SKM-1 (cell line): ENCODE results near the gene MT2A.

Source experiments
- DNase-seq: peaks from one replicate; lab custom pipeline; 2025; ENCODE audit not compliant: unreplicated experiment; lab: John Stamatoyannopoulos, UW

Gene MT2A

DNA sequence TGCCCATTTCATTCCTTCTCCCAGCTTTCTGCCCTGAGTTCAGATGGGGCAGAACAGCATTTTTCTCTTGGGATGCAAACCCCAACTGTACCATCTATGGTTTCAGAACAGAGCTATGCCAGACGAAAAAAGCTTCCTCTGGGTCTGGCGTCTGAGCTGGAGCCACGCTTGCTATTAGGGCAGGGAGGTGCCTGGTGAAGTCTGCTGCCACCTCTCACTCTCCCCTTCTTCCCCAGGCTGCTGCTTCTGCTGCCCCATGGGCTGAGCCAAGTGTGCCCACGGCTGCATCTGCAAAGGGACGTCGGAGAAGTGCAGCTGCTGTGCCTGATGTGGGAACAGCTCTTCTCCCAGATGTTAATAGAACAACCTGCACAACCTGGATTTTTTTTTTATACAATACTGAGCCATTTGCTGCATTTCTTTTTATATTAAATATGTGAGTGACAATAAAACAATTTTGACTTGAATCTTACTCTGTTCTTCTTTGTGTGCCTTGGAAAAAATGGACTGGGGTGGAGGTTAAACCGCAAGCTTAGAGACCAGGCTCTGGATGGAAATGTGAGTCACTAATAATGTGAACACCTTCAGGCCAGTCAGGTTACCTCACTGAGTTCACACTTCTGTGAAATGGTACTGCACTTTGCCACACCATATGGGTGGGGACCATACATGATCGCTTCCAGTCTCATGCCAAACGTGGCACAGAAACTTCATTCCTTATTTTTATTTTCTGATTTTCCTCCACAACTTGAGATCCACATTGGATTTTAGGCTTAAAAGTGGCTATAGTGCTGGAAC lies 28.4 kb downstream of the MT2A start:
- no peak for DNase-seq

DNA sequence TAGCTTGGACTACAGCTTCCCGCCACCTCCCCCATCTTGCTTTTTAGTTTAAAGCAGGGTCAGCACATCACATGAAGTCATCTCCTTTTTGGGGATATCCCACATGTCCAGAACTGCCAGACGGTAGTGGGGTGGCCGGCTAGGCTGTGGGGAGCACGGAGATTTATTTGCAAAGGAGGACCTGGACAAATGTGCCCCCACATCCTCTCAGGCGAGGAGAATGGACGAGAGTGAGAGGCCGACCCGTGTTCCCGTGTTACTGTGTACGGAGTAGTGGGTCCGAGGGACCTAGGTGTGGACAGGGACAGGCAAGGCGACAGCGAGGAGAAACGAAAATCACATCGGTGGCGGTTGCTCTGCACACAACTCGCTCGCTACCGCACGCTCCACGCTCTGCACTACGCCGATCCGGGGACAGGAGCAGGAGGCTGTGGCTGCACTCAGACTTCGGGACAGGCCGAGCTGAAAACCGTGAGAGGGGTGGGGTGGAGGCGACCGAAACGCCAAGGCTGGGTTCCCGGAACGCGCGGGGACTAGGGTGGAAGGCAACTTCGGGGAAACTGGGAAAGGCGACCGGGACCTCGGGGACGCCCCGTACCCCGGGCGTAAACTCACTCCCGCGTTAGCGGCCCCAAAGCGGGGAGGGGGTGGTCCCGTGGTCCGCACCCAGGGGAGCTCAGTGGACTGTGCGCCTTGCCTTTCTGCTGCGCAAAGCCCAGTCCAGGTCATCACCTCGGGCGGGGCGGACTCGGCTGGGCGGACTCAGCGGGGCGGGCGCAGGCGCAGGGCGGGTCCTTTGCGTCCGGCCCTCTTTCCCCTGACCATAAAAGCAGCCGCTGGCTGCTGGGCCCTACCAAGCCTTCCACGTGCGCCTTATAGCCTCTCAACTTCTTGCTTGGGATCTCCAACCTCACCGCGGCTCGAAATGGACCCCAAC lies 29.7 kb downstream of the MT2A start, which contains the start of gene MT1A:
Gene MT1A (plus strand): TSS at position 853 of the 937 bp plus-strand sequence. CDS start 73 bp downstream, at position 926.
- no peak for DNase-seq

DNA sequence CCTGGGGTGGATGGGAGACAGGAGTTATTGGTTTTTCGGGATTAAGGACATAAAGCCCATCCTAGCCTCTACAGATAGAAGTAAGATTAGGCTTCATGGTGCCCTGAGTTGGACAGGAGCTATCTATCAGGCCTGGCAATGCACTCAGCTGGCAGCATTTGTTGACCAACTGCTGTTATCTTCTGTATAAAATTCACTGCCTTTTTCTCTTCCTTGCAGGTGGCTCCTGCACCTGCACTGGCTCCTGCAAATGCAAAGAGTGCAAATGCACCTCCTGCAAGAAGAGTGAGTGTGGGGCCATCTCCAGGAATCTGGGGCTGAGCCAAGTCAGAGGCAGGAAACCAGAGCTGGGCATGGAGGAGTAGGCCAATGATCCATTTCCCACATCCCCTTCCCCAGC lies 30.7 kb downstream of the MT2A start:
- no peak for DNase-seq

DNA sequence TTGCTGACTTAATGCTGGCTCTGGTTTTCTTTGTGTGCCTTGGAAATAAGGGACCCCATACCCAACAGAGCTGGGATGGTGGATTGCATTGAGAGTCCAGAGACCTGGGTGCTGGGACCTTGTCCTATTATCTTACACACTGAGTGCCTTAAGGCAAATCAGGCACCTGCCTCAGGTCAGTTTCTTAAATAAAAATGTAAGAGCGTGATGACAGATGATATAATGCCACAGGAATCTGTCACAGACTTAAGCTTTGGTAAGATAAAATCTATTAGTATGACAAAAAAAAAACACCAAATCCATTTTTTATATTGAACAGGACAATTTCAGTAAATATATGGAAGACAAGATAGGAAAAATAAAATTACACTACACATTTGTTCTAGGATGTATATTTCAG lies 31.7 kb downstream of the MT2A start:
- DNase-seq: no peak

DNA sequence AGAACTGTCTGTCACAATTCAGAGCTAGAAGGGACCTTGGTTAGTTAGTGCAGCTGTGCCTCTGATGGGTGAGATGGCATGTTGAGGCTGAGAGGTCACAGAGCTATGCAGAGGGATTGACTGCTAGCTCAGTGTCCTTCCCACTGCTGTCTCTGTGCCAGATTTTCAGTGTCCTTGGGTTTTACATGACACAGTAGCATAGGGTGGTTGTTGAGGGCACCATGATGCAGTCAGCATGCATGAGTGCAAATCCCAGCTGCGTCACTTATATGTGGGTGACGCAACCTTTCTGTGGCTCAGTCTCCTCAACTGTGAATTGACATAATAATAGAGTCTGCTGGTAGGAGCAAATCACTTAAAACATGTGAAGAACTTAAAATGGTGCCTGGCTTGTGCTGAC lies 32.8 kb downstream of the MT2A start:
- no peak for DNase-seq

DNA sequence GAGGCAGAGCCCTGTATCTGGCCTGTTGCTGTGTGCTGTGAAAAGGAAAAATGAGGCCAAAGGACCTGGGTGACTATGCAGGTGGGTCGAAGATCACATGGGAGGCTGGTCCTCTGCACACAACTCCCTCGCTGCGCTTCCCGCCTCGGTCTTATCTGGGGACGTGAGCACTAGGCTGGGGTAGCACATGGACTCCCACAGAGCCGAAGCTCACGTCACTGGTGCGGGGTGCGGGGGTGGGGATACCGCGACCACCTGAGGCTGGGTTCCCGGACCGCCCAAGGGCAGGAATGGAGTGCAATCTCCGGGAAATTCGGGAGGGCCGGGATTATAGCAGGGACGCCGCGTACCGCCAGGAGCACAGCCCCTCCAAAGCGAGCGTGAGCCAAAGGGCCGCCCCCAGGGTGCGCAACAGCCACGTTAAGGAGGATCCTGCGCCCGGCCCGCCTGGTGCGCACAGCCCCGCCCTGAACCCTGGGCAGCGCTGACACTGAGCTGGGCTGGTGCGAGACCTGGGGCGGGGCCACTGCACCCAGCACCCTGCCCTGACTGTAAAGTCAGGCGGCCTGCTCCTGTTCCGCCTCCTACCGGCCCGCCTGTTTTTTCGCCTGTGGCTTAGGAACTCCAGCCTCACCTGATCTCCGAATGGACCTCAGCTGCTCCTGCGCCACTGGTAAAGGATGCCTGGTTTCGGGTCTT lies 34.8 kb downstream of the MT2A start:
- no peak for DNase-seq

DNA sequence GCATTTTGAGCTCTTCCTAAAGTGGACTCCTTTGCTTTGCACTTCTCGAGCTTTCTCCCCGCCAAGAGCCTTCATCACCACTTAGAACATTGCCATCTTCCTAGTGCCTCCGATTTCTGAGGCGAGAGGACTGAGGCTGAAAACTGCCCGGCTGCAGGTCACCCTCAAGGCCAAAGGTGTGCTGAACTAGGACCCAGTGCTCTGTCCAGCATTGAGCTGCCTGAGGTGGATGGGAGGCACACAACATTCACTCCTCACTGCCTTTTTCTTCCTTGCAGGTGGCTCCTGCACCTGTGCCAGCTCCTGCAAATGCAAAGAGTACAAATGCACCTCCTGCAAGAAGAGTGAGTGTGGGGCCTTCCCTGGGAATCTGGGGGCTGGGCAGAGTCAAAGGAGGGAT lies 35.4 kb downstream of the MT2A start:
- no peak for DNase-seq

DNA sequence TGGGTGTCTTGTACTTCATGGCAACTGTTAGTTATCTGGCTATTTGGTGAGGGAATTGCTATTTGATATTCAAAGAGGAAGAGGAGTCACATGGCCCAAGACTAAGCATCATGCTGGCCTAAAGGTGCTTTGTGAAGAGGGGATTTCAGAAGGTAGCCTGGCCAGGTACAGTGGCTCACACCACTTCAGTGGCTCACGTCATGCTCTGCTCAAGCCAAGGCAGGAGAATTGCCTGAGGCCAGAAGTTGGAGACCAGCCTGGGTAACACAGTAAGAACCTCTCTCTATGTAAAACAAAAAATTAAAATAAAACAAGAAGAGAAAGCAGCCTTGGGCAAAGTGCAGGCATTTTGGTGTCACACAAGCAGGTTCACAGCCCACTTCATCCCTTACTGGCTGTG lies 36.9 kb downstream of the MT2A start:
- no peak for DNase-seq

DNA sequence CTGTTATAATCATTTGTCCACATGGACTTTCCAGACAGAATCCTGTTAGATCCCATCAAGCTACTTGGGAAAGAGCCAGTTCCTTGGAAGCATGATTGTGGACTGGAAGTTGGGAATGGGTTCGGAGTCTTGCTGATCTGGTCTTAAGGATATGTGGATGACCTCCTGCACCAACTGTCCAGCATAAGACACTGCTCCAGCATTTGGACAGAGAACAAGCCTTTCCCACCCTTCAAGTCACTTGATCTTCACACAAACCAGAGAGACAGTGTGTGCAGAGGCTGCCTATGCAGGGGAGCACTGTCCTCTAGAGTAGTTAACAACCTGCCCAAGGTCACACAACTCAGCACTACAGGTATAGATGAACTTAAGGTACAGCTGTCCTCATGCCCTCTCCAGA lies 37.5 kb downstream of the MT2A start:
- DNase-seq: no peak

DNA sequence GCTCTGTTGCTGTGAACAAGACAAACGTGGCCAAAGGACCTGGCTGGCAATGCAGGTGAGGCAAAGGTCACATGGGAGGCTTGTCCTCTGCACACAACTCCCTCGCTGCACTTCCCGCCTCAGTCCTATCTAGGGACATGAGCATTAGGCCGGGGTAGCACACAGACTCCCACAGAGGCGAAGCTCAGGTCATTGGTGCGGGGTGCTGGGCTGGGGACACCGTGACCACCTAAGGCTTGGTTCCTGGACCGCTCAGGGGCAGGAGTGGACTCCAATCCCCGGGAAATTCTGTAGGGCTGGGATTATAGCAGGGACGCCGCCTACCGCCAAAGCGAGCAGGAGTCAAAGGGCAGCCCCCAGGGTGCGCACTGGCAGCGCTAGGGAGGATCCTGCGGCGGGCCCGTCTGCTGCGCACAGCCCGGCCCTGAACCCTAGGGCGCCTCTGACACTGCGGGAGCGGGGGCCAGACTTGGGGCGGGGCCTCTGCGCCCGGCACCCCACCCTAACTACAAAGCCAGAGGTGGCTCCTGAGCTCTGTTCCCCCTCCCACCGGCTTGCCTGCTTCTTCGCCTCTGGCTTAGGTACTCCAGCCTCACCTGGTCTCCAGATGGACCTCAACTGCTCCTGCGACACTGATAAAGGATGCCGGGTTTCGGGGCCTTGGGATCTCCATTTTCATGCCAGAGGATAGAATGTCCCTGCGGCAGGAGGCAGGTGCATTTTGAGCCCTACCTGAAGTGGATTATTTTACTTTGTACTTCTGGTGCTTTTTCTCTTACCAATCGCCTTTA lies 39.5 kb downstream of the MT2A start:
- DNase-seq: no peak

DNA sequence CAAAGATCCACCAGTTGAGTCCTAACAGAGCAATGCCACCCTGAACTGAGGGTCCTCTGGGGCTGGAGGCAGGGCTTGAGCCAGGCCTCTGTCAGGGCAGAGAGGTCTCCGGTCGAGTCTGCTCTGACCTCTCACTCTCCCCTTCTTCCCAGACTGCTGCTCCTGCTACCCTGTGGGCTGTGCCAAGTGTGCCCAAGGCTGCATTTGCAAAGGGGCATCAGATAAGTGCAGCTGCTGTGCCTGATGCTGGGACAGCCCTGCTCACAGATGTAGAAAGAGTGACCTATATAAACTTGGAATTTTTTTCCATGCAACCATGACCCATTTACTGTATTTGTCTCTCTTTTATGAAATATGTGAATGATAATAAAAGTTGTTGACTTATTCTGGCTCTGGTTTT lies 40.9 kb downstream of the MT2A start:
- DNase-seq: no peak

DNA sequence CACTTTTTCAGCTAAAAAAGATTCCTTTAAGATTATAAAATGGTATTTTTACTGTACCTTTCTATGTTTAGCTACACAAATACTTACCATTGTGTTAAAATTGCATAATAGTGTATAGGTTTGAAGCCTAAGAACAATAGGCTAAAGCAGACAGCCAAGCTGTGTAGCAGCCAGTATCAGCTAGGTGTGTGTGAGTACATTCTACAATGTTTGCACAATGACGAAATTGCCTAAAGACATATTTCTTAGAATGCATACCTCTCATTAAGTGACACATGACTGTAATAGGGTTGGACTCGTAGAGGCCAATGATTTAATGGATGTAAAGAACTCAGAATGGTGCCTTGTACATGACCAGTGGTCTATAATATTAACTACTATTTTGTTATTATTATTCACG lies 41.4 kb downstream of the MT2A start:
- no peak for DNase-seq

DNA sequence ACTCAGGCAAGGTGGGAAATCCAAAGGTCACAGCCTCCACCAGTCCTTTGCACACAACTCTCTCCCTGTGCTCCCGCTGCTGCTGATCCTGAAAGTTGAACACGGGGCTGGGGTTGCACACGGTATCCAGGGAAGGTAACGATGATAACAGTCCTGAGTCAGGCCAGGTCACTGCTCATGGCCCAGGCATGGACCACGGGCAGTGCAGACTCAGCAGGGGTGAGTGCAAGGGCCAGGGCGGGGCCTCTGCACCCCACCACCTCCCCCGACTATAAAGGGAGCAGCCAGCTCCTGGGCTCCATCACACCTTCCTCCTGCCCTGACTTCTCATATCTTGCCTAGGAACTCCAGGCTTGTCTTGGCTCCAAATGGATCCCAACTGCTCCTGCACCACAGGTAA lies 43.2 kb downstream of the MT2A start, which contains the start of gene MT1B:
Gene MT1B (plus strand): TSS at position 301 of the 400 bp plus-strand sequence. CDS start 68 bp downstream, at position 369.
- no peak for DNase-seq

DNA sequence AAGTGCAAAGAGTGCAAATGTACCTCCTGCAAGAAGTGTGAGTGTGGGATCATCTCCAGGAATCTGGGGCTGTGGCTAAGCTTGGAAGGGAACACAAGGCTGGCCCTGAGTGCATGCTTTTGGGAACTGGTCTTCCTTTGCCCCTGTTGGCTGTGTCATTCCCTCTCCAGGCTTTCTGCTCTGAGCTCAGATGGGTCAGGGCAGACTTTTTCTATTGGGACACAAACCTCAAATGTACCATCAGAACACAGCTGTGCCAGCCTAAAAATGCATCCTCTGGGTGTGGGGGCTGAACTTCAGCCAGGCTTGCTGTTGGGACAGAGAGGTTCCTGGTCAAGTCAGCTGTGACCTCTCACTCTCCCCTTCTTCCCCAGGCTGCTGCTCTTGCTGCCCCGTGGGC lies 44.2 kb downstream of the MT2A start:
- DNase-seq: no peak

DNA sequence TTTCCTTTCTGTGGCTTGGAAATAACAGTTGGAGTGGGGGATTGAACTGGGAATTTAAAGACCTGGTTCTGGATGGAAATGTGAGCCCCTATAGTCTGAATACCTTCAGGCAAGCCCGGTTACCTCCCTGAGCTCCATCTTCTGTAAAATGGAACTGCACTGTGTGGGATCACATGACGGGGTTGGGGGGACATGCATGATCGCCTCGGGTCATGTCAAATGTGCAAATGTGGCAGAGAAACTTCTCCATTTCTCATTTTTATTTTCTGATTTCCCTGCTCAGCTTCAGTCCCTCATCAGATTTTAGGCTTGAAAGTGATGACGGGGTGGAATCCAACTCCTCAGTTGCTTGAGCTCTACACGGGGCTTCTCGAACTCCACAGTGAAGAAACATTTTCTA lies 44.8 kb downstream of the MT2A start:
- DNase-seq: no peak

DNA sequence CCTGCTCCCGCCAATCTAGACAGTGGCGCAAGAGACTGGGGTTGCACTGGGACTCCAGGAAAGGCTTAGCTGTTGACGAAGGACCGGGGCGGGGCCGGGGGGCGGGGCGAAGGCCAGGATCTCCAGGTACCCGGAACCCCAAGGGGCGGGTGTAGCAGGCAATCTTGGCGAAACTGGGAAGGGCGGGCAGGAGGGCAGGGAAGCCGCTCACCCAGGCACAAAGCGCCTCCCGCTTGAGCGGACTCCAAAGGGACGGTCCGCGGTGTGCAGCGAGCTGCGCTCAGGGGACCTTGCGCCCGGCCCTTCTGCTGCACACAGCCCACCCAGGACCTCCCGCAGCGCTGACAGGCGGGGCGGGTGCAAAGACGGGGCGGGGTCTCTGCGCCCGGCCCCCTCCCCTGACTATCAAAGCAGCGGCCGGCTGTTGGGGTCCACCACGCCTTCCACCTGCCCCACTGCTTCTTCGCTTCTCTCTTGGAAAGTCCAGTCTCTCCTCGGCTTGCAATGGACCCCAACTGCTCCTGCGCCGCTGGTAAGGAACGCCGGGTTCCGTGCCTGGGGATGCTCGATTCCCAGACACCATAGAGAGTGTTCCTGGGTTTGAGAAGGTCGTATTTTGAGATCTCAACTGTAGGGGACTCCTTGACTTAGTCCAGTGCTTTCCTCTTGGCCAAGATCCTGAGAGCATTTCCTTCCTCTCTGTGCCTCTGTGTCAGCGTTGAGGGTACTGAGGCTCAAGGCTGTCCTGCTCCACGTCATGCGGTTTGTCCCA lies 49.4 kb downstream of the MT2A start, which contains the start of gene MT1F:
Gene MT1F (plus strand): TSS at position 405 of the 772 bp plus-strand sequence. CDS start 100 bp downstream, at position 505.
- DNase-seq: peak; percentile 23

DNA sequence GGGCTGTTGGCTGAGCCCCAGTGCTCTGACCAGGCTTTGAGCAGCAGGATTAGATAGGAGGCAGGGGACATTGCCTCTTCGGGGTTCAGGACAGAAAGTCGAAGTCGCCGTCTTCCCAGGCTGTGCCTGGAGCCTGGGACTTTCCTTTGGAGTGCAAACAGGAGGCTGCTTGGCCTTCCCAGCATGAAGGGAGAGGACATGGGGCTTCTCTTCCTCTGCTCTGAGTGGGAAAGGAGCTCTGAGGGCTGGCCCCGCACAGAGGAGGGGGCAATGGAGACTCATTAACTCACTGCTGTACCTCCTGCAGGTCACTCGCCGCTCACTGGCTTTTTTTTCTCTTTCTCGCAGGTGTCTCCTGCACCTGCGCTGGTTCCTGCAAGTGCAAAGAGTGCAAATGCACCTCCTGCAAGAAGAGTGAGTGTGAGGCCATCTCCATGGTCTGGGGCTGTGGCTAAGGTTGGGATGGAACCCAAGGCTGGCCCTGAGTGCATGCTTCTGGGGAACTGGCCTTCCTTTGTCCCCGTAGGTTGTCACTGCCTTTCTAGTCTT lies 50.0 kb downstream of the MT2A start:
- DNase-seq: no peak
